NCI-H2227 (cell line): ENCODE measurements around the gene BTNL8.

Source experiments
- DNase-seq: peaks from one replicate; lab custom pipeline; 2025; ENCODE audit not compliant: unreplicated experiment; lab: John Stamatoyannopoulos, UW

The BTNL8 gene

GRCh38 chr5:180950291-180950949, 51.5 kb downstream of the BTNL8 start:
- DNase-seq: no peak

- no peak for DNase-seq
These were observed 60.7 kb downstream of the BTNL8 start for GRCh38 chr5:180959661-180960060.

- DNase-seq: no peak
These were observed 61.2 kb downstream of the BTNL8 start for GRCh38 chr5:180960209-180960608.

- DNase-seq: no peak
These were observed 70.4 kb downstream of the BTNL8 start for GRCh38 chr5:180969406-180969805.

GRCh38 chr5:180970336-180970735, 71.4 kb downstream of the BTNL8 start:
- no peak for DNase-seq

- DNase-seq: no peak
These were observed 71.9 kb downstream of the BTNL8 start for GRCh38 chr5:180970875-180971274.

- DNase-seq: no peak
These were observed 75.8 kb downstream of the BTNL8 start for GRCh38 chr5:180974612-180975315.

- DNase-seq: no peak
These were observed 76.4 kb downstream of the BTNL8 start for GRCh38 chr5:180975338-180975737.

GRCh38 chr5:180976518-180976917, 77.6 kb downstream of the BTNL8 start:
- DNase-seq: no peak

GRCh38 chr5:180977852-180978251, 78.9 kb downstream of the BTNL8 start:
- no peak for DNase-seq

- no peak for DNase-seq
These were observed 83.2 kb downstream of the BTNL8 start for GRCh38 chr5:180982008-180982741.

GRCh38 chr5:180988016-180988415, 89.1 kb downstream of the BTNL8 start:
- no peak for DNase-seq

GRCh38 chr5:180988592-180988991, 89.6 kb downstream of the BTNL8 start, which contains the start of gene BTNL3:
Gene BTNL3, plus strand, starts transcription at chr5:180988846. Its CDS starts 183 bp downstream, at chr5:180989029.
- DNase-seq: no peak

- no peak for DNase-seq
These were observed 91.3 kb downstream of the BTNL8 start for GRCh38 chr5:180990086-180990881.

GRCh38 chr5:180990882-180991242, 91.9 kb downstream of the BTNL8 start:
- DNase-seq: no peak
